ENCODE measurements around the gene RAPGEF2.
"Not testable (repeated sequence)": the region's sequence is repeated elsewhere in the genome, so short reads cannot be mapped to it uniquely, and the experiment has no call there.

RAPGEF2 gene

DNA sequence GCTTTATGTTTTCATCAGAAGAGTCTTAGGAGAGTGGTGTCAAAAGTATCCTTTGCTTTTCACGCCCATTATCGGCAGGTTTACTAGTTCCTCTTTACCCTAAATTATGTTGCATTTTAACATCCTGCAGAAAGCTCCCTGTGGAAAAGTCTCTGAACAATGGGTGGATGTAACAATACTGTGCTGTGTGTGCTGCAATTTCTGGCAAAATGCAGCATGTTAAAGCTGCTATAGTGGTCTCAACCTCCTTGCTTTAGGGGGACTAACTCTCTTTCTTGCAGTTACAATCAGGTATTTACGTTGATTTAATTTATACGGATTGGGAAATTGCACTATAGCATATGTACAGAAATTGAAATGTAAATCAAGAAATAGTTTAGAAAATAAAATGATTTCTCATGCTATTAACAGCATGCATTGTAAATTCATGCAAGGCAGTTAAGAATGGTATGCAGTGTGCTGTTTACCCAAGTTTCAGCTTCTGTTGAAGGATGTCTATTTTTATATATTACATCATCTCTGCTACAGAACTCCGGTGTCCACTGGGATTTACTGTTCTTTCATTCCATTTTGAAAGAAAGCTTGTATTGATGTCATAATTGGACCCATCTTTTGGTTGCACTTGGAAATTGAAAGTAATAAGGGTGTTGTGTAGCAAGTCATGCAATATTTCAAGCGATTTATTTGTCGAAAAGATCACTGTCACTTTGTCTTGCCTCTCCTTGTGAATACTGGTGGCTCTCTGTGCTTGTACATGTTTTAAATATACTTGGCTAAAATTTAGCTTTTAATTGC is 145.7 kb downstream of the RAPGEF2 start:
- peak; percentile 63 for DNase-seq

DNA sequence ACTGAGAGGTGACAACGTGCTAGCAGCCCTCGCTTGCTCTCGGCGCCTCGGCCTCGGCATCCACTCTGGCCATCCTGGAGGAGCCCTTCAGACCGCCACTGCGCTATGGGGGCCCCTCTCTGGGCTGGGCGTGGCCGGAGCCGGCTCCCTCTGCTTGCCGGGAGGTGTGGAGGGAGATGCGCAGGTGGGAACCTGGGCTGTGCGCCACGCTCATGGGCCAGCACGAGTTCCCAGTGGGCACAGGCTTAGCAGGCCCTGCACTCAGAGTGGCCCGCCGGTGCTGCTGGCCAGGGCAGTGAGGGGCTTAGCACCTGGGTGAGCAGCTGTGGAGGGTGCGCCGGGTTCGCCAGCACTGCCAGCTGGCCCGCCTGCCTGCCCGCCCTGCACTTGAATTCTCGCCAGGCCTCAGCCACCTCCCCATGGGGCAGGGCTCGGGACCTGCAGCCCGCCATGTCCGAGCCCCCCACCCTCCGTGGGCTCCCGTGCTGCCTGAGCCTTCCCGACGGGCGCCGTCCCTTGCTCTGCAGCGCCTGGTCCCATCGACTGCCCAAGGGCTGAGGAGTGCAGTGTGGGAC is 148.0 kb downstream of the RAPGEF2 start:
- DNase-seq = no peak

DNA sequence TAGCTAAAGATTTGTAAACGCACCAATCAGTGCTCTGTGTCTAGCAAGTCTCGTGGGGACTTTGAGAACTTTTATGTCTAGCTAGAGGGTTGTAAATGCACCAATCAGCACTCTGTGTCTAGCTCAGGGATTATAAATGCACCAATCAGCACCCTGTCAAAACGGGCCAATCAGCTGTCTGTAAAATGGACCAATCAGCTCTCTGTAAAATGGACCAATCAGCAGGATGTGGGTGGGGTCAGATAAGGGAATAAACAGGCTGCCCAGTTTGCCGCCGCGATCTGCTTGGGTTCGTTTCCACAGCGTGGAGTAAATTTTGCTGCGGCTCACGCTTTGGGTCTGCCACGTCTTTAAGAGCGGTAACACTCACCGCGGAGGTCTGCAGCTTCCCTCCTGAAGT is 148.7 kb downstream of the RAPGEF2 start:
- not testable (repeated sequence) for DNase-seq

DNA sequence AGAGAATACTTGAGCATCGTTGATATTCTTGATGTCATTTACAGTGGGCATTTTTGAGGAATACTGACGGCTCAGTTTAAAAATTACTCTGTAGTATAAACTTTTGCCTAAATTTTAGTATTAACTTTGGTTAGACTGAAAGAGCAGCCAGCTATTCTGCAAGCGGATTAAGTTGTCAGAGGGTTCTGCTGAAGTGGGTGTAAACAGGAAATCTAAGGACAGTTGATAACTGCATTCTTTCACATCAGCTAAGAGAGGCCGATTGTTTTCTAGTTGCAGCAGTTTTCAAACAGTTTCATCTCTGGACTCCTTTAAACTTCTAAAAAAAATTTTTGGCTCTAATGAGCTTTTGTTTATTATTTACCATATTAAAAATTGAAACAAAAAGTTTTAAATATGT is 149.6 kb downstream of the RAPGEF2 start:
- no peak for DNase-seq

DNA sequence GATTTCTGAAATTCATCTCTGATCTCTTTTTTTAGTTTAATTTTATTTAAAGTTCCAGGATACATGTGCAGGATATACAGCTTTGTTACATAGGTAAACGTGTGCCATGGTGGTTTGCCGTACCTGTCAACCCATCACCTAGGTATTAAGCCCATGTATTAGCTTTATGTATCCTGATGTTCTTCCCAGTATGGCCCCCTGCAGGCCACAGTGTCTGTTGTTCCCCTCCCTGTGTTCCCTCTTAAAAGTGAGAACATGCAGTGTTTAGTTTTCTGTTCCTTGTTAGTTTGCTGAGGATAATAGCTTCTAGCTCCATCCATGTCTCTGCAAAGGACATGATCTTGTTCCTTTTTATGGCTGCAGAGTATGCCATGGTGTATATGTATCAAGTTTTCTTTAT is 153.2 kb downstream of the RAPGEF2 start:
- DNase-seq = no peak

DNA sequence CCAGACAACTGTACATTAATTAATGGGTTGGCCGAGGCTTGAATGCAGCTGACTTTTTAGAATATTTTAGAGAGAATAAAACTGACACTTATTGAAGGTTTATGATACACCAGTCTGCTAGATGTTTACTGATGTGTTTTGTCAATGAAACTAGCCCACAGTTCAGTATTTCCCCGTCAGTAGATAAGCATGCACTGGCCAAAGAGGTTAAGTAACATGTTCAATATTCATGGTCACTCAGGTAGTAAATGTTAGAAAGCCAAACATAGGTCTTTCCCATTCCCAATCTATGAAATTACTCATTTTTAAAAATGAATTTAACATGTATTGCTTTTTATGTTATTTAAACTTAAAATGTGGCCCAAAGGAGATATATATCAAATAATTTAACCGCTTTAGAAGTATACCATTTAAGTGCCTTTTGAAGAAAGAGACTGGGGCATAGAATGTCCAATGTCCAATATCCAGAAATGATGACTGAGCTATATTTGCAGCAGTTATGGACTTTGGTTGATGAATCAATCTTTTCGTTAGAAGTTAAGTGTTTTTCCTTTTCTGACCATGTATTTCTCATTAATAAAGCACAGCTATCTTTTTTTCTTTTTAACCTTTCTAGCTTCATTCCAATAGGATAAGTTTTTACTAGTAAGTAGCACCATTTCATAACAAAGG is 156.1 kb downstream of the RAPGEF2 start:
- no peak for DNase-seq

DNA sequence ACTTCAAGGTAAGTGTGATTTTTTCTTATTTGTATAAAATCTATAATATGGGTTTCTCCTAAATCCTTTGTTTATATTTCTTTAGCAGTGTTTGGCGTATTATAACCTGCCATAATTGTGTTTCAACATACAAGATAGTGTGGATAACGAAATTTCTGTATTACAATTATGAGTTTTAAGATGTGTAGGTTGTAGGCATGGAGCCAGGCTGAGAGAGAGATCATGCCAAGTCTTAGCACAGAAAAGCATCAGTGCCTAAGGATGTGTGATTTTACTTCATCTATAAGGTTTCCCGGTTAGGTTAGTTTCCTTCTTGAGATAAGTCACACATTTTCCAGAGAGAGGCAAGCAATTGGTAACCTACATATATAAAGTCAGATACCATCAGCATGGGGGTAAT is 161.2 kb downstream of the RAPGEF2 start:
- DNase-seq = no peak

DNA sequence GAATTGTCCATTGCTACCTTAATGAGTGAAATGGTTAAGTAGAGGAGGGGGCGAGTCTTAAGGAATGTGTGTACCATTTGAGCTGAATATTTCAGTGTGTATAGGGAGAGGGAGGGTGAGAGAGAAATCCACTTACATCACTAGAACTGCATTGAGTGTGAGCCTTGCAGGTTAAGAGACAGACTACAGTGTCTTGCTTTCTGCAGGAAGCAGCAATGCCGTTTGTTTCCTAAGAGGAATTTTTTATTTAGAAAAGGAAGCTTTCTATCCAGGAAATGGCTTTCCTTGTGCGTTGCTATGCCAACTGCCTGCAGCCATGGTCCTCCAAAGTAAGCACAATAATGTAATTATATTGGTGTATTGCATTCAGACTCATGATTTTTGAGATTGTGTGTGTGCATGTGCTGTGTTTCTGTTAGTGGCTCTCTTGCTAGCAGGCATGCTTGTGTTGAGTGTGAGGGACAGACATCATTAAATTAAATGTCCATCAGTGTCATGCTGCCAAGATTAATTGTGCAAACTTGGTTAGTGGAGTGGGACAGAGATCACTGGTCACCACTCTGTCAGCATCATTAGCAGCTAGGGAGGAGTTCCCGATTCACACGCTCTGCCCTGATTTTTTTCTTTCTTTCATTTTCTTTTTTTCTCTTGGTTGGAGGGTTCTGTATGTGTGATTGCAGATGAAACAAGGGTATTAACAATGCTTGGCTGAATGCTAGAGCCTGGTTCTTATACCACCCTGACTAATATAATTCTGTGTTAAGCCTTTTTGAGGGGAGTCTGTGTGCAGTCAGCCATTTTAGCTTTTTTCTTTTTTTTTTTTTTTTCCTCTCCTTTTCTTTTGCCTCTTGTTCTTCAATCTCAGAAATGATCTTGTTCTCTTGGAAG is 164.3 kb downstream of the RAPGEF2 start:
- DNase-seq = peak; percentile 88

DNA sequence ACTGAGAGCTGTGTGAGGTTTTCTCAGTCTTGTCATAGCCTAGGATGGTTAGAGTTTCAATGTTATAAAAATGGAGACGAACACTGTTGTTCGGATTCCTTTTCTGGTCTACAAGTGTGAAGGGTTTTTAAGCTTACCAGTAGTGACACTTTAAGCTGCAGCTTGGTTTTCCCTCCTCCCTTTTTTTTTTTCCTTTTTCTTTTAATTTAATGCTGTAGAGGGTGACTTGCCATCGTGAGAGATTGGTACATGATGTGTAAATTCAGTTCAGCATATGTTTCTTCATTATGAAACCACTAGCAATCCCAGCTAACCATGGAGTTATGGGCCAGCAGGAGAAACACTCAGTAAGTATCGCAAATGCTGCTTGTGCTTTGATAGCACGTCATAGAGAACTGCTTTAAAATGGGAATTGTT is 165.0 kb downstream of the RAPGEF2 start:
- DNase-seq = no peak

DNA sequence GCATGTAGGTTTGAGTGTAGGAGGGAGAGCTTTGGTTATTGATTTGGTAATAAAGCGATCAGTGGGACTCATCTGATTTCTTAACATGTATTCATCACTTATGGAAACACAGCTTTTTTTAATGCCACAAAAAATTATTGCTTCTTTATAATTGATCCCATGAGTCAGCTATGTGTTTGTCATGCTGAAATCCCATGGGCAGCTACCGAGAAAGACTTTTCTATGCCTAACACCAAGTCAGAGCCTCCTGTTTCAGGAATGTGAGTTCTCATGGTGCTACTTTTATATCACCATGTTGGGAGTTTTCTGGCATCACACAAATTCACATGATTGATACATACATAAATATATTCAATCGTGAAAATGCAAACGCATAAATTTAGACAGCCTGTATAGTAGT is 165.7 kb downstream of the RAPGEF2 start:
- peak; percentile 55 for DNase-seq

DNA sequence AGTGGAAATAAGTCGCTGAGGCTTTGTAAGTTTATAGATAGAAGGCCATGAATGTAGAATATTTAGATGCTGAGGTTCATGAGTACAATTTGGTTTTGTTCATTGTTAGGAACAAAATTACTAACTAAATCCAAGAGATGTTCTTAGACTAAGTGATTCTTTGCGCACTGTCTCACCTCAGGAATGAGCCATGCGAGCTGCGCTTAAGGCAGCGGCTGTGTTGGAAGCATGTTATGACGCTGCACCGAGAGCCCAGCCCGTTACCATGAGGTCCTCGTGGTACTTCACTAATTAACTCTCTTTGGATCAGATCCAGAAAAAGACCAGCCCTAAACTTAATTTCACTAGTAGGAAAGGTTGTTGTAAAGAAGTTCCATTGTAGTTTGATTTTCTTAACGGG is 166.2 kb downstream of the RAPGEF2 start:
- peak; percentile 51 for DNase-seq

DNA sequence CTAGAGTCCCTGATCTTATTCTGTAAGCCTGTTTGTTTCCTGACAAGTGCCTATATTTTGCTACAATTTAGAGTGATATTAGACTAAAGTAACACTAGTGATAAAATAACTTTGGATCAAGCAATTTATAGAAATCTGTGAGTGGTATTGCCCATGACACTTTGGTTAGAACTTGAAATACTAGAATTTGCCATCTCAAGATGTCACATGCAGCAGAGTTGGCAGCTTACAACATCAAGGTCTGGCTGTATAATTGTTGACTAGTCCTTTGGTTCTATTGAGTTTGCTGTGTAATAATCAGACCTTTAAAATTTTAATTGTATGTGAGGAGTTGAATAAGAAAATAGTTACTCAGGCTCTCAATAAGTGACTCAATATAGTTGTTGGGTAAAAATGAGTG is 167.1 kb downstream of the RAPGEF2 start:
- DNase-seq = no peak

DNA sequence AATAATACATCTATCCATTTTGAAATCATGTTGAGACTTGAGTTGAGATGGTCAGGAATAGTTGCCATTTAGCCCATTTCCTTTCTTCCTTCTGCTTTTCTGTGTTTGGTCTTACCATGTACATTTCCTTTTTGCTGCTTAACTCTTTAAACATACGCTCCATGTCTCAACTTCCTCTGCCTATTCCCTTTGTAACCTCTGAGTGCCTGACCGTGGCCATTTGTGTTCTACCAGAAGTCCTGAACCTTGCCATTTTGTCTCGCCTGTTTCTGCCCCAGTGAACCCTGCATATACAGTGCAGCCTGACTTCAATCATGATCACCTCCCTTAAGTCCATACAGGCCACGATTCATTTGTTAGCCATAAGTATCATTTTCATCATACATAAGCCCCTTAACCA is 169.0 kb downstream of the RAPGEF2 start:
- no peak for DNase-seq

DNA sequence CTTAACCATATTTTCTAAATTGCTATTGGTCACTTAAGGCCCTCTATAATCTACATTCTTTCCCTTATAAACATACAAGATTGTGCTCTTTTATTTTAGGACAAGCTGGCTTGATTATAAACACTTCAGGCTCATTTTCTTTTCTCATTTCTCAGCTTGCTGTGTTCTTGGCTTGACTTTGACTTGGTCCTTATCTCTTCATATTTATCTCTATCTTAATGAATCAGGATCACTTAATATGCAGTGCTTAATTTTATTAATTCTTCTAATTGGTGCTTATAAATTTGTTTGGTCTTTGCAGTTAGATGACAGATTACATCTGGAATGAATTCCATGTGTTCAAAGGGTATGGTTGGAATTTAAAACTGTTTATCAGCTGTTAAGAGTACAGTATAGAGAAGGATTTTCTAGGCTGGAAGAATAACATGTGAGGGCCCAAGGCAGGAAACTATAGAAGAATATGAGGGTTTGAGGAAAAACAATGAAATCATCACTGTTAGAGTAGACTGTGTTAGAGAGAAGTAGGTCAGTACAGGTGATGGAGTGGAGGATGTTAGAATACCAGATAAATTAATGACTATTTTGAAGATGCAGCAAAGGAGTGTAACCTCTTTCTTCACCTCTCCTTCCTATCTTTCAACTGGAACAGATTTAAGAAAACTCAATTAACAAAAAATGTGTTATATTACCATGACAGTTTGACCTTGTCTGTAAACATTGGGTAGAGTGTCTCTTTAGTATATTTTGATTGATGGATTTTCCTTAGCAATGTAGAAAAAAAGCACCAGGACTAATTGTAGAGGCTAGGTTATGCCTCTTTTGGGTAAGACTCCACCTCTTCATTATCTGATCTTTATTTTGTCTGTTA is 169.6 kb downstream of the RAPGEF2 start:
- no peak for DNase-seq

DNA sequence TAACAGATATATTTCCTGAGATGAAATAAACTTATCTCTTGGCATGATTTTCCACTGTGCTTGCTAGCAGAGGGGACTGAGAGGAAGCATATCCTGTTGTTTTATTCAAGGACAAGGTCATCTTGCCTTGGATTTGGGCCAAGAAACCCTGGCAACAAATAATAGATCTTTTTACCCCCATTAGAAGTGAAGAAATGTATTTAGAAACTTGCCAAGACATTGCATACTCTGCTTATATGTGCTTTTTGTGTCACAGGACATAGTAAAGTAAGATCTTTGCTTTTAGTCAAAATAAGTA is 170.2 kb downstream of the RAPGEF2 start:
- DNase-seq = peak; percentile 42

DNA sequence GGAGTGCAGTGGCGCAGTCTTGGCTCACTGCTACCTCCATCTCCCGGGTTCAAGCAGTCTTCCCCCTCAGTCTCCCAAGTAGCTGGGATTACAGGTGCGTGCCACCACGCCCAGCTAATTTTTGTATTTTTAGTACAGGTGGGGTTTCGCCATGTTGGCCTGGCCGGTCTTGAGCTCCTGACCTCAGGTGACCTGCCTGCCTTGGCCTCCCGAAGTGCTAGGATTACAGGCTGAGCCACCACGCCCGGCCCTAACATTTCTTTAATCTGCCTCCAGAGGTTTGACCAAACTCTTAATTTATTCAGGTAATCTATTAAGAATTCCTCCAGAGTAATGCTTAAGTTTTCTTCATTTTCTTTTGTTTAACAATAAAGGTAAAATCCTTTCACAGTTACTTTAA is 171.0 kb downstream of the RAPGEF2 start:
- no peak for DNase-seq

DNA sequence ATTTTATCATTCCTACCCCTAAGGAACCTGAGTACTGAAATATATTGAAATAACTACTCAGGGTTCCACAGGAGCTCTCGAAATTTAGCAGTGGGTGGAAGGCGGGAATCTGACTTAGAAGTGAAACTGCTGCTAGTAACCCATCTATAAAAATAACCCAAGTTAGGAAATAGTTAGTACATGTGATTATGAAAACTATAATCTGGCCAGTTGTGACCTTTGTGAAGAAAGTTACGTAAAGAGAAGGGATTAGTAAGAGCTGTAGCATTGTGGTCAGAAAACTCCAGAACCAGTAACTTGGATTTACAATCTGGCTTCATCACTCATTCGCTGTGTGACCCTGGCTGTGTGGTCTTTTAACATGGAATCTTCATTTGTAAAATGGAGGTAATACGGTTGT is 175.5 kb downstream of the RAPGEF2 start:
- no peak for DNase-seq

DNA sequence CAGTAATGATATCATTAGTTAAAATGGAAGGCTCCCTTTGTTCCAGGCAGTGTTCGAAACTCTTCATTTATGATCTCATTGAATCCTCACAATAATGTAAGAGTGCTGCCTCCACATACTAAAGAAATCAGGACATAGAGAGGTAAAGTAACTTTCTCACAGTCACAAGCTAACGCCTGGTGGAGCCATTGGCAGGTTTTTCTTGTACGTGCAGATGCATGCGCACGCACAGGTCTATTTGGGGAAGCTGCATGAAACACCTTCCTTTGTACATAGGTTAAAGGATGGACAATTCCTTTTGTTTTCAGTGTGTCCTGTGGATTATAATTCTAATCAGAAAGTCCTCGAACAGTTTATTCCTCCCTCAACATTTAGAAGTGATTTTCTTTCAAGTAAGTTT is 176.2 kb downstream of the RAPGEF2 start:
- DNase-seq = no peak

DNA sequence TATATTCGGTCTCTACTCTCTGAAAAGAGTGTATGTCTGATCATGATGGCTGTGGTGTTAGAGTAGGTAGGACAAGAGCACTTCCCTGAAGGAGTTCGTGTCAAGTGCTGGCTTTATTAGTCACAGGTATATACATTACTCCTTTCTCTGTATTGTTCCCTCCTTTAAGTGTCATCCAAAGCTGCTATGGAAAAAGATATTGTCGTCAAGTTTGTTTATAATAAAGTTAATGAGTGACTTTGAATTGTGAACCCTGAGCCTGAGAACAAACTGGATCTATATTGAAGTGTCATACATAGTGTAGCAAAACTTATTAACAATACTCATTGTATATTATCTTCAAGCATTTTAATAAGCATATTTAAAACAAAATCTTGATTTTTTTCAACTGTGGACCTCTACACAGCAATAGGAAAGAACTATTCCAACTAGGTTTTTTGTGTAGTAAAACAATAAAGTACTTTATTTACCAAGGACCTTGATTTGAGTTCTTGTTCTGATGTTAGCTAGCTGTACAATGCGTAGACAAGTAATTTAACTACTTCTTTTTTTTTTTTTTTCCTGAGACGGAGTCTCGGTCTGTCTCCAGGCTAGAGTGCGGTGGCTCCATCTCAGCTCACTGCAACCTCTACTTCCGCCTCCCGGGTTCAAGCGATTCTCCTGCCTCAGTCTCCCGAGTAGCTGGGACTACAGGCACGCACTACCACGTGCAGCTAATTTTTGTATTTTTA is 177.7 kb downstream of the RAPGEF2 start:
- DNase-seq = no peak

DNA sequence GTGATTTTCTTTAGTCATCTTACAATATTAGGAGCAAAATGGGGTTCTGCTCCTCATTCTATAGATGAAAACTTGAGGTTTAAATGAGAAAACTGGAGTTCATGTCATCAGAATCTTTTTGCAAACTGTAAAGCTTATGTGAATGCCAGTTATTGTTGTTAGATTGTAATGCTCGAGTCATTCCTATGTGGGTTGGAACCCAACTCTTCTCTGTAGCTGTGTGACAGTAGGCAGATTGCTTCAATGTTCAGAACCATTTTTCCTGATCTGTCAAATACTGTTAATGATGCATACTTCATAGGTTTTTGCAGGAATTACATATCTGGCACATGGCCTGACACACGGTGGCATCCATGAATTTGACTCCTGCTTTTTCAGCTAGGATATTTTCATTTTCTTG is 178.9 kb downstream of the RAPGEF2 start:
- no peak for DNase-seq

DNA sequence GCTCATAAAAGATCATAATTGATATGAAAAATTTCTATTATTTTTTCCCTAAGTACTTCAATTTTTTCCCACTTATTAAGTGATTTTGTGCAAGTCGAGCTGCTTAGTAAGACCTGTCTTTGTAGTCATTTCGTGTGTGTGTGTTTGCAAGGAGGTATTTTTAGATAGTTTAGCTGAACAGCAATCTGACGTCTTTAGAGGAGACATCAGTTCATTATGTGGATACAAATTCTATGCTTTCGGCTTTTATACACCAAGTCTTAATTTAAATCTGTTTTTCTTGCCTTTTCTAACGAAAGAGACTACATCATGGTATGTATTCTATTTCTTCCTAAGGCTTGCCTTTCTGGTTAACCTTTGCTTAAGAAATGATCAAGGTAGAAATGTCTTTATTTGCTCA is 179.4 kb downstream of the RAPGEF2 start:
- no peak for DNase-seq

DNA sequence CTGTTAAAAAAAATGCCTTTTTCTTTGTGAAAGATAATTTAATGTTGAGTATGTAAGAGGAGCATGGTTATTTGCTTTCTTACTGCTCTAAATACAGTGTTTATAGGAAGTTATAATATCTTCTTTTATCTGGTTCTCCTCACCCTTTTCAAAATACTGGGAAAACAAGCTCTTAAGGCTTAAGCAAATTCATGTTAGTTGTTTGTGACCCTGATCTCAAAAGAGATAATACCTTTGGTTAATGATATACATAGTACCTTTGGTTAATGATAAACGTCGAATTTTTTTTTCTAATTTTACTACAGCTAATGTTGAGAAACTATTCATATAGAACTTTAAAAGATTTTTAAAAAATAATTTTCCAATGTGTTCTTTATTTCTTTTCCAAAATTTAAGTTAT is 180.1 kb downstream of the RAPGEF2 start:
- no peak for DNase-seq
